GM18520 (cell line): ENCODE data around the gene SEC61A2.

Experiments used
- ATAC-seq: cut with Tn5 transposase; IDR thresholded peaks from one replicate; pipeline ENCODE4 v1.9.1; 2021; ENCODE audit not compliant: unreplicated experiment

Gene SEC61A2

DNA sequence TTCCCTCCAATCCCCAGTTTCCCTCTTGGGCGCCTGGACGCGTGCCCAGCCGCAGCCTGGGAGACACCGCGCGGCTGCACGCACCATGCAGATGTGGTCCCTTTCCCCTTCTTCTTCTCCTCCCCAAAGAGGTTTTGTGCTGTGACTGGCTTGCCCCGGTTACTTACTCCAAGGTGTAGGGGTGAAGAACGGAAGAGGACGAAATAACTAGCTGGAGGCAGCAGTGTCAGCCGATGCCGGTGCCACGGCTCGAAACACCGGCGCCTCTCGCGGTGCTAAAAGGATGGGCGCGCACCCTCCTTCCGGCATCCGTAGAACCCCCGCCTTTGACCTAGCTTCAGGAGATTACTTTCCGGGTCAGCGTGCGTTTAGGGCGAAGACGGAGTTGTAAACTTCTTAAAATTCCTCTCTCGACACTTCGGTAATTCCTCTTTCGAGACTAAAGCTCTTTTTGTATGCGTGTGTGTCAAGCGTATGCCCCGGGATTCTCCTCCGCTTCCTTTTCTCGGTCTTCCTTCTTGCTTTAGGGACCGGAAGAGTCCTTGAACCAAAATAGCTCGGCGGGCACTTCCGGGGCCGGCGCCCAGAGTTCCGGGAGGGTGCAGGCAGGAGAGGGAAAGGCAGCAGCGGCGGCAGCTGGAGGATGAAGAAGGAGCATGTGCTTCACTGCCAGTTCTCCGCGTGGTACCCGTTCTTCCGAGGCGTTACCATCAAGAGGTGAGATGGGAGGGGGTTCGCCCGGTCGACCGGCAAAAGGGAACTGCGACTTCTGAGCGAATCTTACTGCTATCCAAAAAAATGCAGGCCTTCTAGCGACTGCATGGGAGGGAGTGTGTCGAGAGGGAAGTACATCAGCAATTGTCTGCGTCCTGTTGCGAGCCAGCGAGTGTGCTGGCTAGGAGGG lies 66.4 kb downstream of the SEC61A2 start, which contains the start of the genes CDC123 and NUDT5:
Gene CDC123, plus strand, starts transcription at position 586 of the 904 bp plus-strand sequence. Its CDS starts 58 bp downstream, at position 644.
Gene NUDT5, minus strand, starts transcription at position 289 of the 904 bp plus-strand sequence. CDS start 9,600 bp downstream, outside the sequence.
- ATAC-seq: peak; percentile 66

DNA sequence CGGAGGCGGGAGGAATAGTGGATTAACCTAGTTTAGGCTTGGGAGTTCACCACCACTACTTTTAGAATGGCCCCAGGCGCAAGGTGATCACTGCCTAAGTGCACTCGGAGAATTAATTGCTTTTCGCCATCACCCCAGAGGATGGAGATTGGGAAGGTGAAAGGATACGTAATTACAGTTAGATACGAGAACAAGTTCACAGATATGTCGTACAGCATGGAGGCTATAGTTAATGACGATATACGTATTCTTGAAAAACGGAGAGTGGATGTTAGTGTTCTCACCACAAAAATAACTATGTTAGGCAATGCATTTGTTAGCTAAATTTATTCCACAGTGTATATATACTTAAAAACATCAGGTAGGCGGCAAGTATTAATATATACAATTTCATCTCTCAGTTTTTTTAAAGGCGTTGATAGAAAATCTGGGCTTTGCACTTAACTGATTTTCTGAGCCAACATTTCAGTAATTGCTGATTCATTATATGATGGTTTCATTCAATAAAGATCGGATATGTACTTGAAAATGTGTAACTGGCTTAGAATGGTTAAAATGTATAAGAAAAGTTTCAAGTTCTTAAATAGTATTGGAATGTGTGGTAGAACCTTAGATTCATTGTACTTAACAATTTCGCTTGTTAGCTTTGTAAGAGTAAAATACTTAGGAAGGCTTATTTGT lies 67.2 kb downstream of the SEC61A2 start:
- no peak for ATAC-seq

DNA sequence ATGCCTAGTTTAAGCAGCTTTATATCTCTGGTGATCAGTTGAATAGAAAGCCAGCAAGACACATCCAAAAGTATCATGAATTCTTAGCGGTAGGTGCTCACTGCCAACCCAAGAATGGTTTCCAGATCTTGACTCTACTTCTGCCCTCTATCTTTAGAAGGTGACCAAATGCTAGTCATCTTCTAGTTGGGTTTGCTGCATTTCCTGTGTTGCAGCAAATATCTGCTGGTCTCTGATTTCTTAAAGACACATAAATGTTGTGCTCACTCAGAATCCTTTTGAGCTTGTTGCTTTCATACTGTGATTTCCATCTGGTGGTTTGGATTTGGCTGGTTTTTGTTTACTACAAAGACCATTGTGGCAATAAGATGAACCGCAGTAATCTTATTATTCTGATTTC lies 68.7 kb downstream of the SEC61A2 start:
- ATAC-seq: no peak

DNA sequence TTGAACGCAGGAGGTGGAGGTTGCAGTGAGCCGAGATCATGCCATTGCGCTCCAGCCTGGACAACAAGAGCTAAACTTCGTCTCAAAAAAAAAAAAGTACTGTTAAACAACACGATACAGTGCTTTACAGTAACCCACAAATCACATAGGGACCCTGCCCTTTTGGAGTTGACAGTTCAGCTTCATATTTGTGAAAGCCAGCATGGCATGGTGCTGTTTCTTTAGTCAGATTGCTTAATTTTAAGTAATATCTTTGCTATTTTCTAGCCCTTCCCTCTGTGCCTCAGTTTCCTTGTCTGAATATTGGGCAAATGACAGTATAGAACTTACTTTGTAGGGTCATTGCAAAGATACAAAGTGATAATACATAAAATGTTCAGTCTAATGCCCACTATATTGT lies 71.4 kb downstream of the SEC61A2 start:
- ATAC-seq: no peak

DNA sequence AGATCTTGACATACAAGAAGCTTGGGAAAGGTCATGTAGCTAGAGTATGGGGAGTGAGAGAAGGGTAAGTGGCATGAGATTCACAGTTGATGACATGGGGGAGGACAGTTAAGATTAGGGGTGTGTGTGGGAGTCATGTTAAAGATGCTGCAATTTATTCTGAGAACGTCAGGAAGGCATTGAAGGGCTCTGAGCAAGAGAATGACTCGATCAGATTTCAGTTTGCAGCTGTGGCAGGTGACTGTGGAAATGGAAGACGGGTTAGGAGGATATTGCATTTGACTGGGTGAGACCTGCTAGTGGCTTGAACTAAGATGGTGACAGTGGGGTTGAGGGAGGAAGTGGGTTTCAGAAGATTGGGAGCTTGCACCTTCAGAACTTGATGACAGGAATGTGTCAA lies 72.1 kb downstream of the SEC61A2 start:
- ATAC-seq: no peak

DNA sequence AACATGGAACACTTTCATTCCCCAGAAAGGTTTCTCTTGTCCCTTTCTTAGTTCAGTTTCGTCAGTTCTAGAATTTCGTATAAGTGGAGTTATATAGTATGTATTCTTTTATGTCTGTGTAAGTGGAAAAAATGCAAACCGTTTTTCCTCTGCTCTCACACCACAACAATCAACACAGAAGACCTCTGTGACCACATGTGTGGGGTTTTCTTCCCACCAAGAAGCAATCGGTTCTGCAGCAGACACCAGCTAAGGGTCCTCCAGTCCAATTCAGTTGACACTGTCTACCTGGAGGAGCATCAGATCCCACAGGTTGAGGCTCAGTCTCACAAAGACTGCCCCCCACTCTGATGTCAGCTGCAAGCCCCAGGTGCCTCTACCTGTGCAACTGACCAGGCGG lies 72.7 kb downstream of the SEC61A2 start:
- no peak for ATAC-seq

DNA sequence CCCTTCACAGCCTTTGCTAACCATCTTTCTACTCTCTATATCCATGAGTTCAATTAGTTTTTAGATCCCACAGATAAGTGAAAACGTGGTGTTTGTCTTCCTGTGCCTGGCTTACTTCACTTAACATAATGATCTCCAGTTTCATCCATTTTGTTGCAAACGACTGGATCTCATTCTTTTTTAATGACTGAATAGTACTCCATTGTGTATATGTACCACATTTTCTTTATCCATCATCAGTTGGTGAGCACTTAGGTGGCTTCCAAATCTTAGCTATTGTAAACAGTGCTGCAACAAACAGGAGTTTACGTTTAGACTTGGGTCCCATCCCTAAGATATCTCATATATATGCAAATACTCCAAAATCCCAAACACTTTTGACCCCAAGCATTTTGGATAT lies 75.6 kb downstream of the SEC61A2 start:
- ATAC-seq: no peak

DNA sequence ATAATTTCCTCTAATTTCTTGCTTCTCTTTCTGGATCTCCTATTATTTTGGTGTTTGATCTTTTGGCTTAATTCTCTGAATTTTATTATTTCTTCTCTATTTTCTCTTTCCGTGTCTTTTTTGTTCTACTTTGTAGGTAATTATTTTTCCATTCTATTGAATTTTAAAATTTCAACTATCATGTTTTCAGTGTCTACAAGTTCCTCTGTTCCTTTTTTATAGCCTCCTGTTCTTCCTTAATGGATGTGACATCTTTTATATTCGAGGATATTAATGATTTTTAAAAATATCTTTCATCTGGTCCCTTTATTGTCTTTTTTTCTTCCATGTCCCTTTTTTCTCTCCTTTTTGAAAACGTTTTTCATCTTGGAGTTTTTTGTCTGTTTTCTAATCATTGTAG lies 77.6 kb downstream of the SEC61A2 start:
- ATAC-seq: no peak

DNA sequence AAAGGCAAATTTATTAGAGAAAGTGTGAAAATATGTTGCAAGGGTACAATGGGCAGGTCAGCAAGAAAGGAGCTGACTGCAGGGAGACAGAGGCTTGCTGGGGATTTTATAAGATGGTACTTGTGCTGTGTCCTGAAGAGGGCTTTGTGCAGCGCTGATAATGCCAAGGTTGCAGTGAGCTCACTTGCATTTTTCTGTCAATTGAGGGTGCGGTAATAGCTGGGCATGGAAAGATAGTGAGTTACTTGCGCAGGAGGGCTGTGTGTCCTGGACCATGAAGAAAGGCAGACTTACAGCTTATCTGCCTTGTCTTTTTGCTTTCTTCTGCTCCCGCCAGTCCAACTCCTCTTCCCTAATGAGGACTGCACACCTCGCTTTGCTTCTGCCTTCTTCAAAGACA lies 79.0 kb downstream of the SEC61A2 start:
- no peak for ATAC-seq

DNA sequence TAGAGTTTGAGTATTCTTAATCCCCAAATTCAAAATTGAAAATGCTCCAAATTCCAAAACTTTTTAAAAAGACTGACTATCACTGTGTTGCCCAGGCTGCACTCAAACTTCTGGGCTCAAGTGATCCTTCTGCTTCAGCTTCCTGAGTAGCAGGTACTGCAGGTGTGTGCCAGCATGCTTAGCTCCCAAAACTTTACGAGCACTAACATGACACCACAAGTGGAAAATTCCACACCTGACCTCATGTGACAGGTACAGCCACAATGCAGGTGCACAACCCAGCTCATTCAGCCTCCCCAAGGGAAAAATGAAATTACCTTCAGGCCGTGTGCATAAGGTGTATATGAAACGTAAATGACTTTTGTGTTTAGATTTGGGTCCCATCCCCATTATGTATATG lies 83.0 kb downstream of the SEC61A2 start:
- ATAC-seq: no peak

DNA sequence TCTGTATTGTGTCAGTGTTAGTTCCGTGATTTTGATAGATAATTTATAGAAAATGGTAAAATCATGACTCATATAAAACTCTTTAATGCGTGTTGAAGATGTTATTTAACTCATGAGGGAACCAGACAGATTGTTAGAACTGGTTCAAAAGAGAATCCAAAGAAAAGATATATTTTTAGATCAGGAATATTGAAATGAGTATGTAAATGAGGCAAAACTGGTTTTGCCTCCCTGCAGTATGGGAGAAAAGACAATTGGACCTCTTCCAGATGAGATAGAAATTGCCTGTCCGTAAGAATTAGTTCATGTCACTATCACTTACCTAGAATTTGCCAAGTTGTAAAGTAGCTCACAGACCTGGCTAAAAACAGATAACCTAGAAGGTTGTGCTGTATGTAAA lies 84.1 kb downstream of the SEC61A2 start:
- no peak for ATAC-seq

DNA sequence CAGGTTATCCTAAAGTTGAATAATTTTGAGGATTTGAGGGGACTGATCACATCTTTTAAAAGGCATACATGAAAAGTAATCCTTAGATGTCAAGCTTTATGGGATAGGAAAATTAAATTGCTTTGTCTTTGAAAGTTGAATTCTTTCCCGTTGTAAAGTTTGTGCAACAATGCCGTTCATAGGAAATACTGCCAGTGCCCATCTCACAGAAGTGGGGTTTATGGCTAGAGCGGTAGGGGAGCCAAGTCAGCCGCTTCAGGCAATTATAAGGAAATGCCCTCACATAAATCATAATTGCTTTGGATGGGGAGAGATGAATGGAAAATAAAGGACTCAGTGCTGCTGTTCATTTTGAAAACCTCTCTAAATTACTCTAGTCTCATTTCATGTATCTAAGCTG lies 84.6 kb downstream of the SEC61A2 start:
- no peak for ATAC-seq

DNA sequence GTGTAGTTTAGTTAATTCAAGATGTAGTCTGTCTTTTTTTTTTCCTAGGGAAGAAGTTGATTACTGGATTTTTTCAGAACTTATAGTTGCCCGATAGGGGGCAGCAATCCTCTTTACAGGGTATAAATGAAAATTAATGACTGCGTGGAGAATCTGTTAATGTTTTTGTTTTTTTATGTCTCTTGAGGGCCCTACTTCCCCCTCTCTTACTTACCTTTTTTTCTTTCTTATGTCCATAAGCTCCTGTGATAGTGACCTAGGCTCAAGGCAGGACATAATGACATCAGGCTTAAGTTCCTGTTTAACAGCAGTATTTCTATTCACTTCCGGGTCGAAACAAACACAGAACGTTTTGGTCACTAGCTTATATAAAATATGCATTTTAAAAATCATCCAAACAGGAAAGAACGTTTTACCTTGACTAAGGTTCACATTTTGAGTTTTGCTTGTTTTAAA lies 85.3 kb downstream of the SEC61A2 start:
- ATAC-seq: no peak
